OCI-LY3 (cell line): Measurements from ENCODE around the gene GC.

Source experiments
- H2AFZ ChIP-seq: fragments of 200-600, 300-600 bp; shearing (Covaris generic); 2 replicates; pipeline ENCODE4 v1.6.0; 2014; ENCODE audit warnings: antibody characterized with exemption, low read depth, low read length
- H3K27ac ChIP-seq: fragments of 200-600, 300-600 bp; sonication (generic); 2 replicates; pipeline ENCODE4 v1.5.1; 2014; ENCODE audit warnings: mild to moderate bottlenecking, low read length, moderate library complexity, mixed read lengths
- H3K27me3 ChIP-seq: fragments of 200-600, 300-600 bp; sonication (generic); 2 replicates; pipeline ENCODE4 v1.6.1; 2014; ENCODE audit warnings: low read depth, low read length, mixed read lengths
- H3K36me3 ChIP-seq: fragments of 200-600, 300-600 bp; sonication (generic); replicated peaks from 2 replicates; pipeline ENCODE3; 2014; ENCODE audit warnings: low read depth, low read length, mixed read lengths
- H3K4me1 ChIP-seq: fragments of 300-600, 200-600 bp; sonication (generic); 2 replicates; pipeline ENCODE4 v1.6.1; 2014; ENCODE audit warnings: low read length, mixed read lengths
- H3K4me2 ChIP-seq: fragments of 200-600, 300-600 bp; sonication (generic); 2 replicates; pipeline ENCODE4 v1.6.1; 2014; ENCODE audit warnings: low read length, mixed read lengths
- H3K4me3 ChIP-seq: fragments of 300-600, 200-600 bp; sonication (generic); 2 replicates; pipeline ENCODE4 v1.5.1; 2014; ENCODE audit warnings: antibody characterized with exemption, mild to moderate bottlenecking, low read length, moderate library complexity
- H3K79me2 ChIP-seq: fragments of 300-600, 200-600 bp; shearing (Covaris generic); 2 replicates; pipeline ENCODE4 v1.6.1; 2014; ENCODE audit warnings: mild to moderate bottlenecking, low read length, mixed read lengths
- H3K9ac ChIP-seq: fragments of 300-600, 200-600 bp; shearing (Covaris generic); 2 replicates; pipeline ENCODE4 v1.6.0; 2014; ENCODE audit warnings: mild to moderate bottlenecking, low read length, moderate library complexity
- H3K9me3 ChIP-seq: fragments of 200-600, 300-600 bp; shearing (Covaris generic); 2 replicates; pipeline ENCODE4 v1.6.1; 2014; ENCODE audit warnings: low read length, mixed read lengths; ENCODE audit not compliant: insufficient read depth
- H4K20me1 ChIP-seq: fragments of 200-600, 300-600 bp; sonication (generic); 2 replicates; pipeline ENCODE4 v1.6.1; 2016; ENCODE audit warnings: low read length, mixed read lengths; ENCODE audit not compliant: insufficient read depth
- CTCF ChIP-seq: fragments of 200-600, 300-600 bp; sonication (generic); IDR thresholded peaks from 2 replicates; pipeline ENCODE4 v1.5.1; 2014; ENCODE audit warnings: antibody characterized with exemption, low read length, low read depth
- EZH2phosphoT487 ChIP-seq: fragments of 200-600 bp; shearing (Covaris generic); IDR thresholded peaks from 2 replicates; pipeline ENCODE4 v1.6.1; 2018; ENCODE audit warnings: antibody characterized with exemption, mixed run types, low read depth

The GC gene

DNA sequence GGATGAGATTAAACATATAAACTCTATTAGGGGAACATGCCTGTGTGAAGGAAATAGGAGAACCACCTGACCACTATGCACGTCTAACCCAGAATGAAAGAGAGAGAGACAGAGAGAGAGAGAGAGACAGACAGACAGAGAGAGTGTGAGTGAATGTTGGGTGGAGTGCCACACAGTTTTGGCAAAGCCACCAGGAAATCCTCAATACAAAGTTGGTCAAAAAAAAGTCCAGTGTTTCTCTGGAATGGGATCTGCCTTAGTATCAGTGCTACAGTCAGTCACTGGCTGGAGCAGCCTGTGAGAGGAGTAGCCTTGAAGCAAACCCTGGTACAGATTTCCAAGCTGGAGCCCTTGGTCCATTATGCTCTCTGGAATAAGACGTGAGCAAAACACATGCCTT, 91.7 kb downstream of the GC start:
- Histone ChIP-seq H3K36me3 (no peaks in the 10 kb centered on the region), H3K79me2 (no peaks in the 10 kb centered on the region), H4K20me1 (no peaks in the 10 kb centered on the region), H3K9ac (no peak overlapping the region), H3K9me3 (no peaks in the 10 kb centered on the region), H3K4me2 (no peak overlapping the region), H2AFZ (no peak overlapping the region), H3K27ac (no peak overlapping the region), H3K4me3 (no peak overlapping the region), H3K27me3 (no peaks in the 10 kb centered on the region), H3K4me1 (peaks cover 5% of the 10 kb centered on the region; the same call in 1 of the 2 replicates)
- TF ChIP-seq EZH2phosphoT487 (no peak), CTCF (no peak)
